Measurements from ENCODE around the gene PTPN1. TPM values are rescaled to one million over a fixed set of nuclear protein-coding genes. Genes with fewer than 3 reads are reported as not detected.

PTPN1 gene
- total RNA-seq, 1 experiment from 2014 or later = 30.8 TPM

- H3K4me3 Mint-ChIP-seq = no peak overlapping the region
- Histone ChIP-seq H3K14ac (ENCODE audit: insufficient read depth, low read length) (no peak overlapping the region), H4K20me1 (ENCODE audit: control insufficient read depth, insufficient read depth, insufficient read length) (no peaks in the 10 kb centered on the region), H2BK5ac (ENCODE audit: insufficient read length, low read length) (no peak overlapping the region), H3K56ac (ENCODE audit: insufficient read length, low read depth, low read length) (no peak overlapping the region), H2BK12ac (ENCODE audit: insufficient read length, low read depth, low read length) (no peak overlapping the region), H2BK15ac (ENCODE audit: low read depth, low read length) (no peak overlapping the region), H3T11ph (ENCODE audit: low read length) (no peak overlapping the region), H3K4me2 (ENCODE audit: insufficient read depth, insufficient read length, low read length) (no peak overlapping the region), H3K79me2 (ENCODE audit: insufficient read depth, low read length) (no peaks in the 10 kb centered on the region), H3K27me3 (ENCODE audit: insufficient read depth, low read length) (no peaks in the 10 kb centered on the region), H3K4ac (ENCODE audit: low read depth, low read length) (no peak overlapping the region), H4K5ac (ENCODE audit: insufficient read length, low read depth, low read length) (no peak overlapping the region), H3K79me1 (ENCODE audit: insufficient read depth, low read depth, low read length, poor library complexity, severe bottlenecking) (no peaks in the 10 kb centered on the region), H3K18ac (ENCODE audit: insufficient read length, low read depth, low read length) (no peak overlapping the region), H2AFZ (ENCODE audit: low read length) (no peak overlapping the region), H2AK5ac (ENCODE audit: insufficient read length, low read length) (no peak overlapping the region), H3K27ac (ENCODE audit: insufficient read length, low read depth, low read length) (no peak overlapping the region), H2BK120ac (ENCODE audit: low read depth, low read length, poor library complexity, severe bottlenecking) (no peak overlapping the region), H4K91ac (ENCODE audit: insufficient read length, low read depth, low read length) (no peak overlapping the region), H3K4me1 (ENCODE audit: insufficient read depth, low read length) (no peaks in the 10 kb centered on the region; the same call in 1 of the 2 replicates), H3K23ac (ENCODE audit: insufficient read length, low read depth, low read length) (no peak overlapping the region), H3K9ac (ENCODE audit: extremely low read depth, insufficient read length, low read length) (no peak overlapping the region), H2BK20ac (ENCODE audit: low read depth, low read length, poor library complexity, severe bottlenecking) (no peak overlapping the region), H3K9me3 (ENCODE audit: control insufficient read depth, low read depth, low read length) (no peaks in the 10 kb centered on the region), H3K23me2 (ENCODE audit: insufficient read length, low read depth, low read length, poor library complexity, severe bottlenecking) (no peaks in the 10 kb centered on the region), H4K8ac (replicated peaks; ENCODE audit: insufficient read length, low read depth, low read length) (no peak overlapping the region)
- H3K4me1 Mint-ChIP-seq = peaks cover 10 to 16% of the 10 kb centered on the region in 2 experiments
- WGBS (ENCODE audit: extremely low coverage, insufficient read length, low lambda C conversion rate) = no CpG with 5 or more reads among the region's 4 CpGs
- H3K27me3 Mint-ChIP-seq (ENCODE audit: low read depth) = no peaks in the 10 kb centered on the region; the same call in 1 of the 2 replicates
- no peak overlapping the region for H3K27ac Mint-ChIP-seq
- no peak for TF ChIP-seq CTCF (conservative IDR thresholded peaks at IDR 0.05)
- H3K9me3 Mint-ChIP-seq = no peaks in the 10 kb centered on the region
- no peaks in the 10 kb centered on the region for H3K36me3 Mint-ChIP-seq (ENCODE audit: insufficient read depth in 1 of 3, low read depth in 3 of 3)
- DNase-seq = no peak
Measured at GRCh38 chr20:50610212-50610718, 100.1 kb downstream of the PTPN1 start.
